ENCODE results near the gene FOXP1. TPM values are rescaled to one million over a fixed set of nuclear protein-coding genes. Genes with fewer than 3 reads are reported as not detected.

The FOXP1 gene
- total and polyA plus RNA-seq, 2 donors (not counting 1 experiment from before 2014, with no cell fraction given), result 70.3 to 101 TPM

GRCh38 chr3:71376911-71377310 lies 206.6 kb downstream of the FOXP1 start:
- H2AFZ ChIP-seq (ENCODE audit: low read length), result no peak overlapping the region
- no peak for DNase-seq (ENCODE audit: low read depth in 2 of 2)
- no peak overlapping the region for H3K27ac ChIP-seq (ENCODE audit: insufficient read depth, low read length)
- TF ChIP-seq EZH2 (IDR thresholded peaks at IDR 0.05; ENCODE audit: low read length, missing control alignments), result no peak
- TF ChIP-seq, protein P1, sequence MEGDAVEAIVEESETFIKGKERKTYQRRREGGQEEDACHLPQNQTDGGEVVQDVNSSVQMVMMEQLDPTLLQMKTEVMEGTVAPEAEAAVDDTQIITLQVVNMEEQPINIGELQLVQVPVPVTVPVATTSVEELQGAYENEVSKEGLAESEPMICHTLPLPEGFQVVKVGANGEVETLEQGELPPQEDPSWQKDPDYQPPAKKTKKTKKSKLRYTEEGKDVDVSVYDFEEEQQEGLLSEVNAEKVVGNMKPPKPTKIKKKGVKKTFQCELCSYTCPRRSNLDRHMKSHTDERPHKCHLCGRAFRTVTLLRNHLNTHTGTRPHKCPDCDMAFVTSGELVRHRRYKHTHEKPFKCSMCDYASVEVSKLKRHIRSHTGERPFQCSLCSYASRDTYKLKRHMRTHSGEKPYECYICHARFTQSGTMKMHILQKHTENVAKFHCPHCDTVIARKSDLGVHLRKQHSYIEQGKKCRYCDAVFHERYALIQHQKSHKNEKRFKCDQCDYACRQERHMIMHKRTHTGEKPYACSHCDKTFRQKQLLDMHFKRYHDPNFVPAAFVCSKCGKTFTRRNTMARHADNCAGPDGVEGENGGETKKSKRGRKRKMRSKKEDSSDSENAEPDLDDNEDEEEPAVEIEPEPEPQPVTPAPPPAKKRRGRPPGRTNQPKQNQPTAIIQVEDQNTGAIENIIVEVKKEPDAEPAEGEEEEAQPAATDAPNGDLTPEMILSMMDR (conservative IDR thresholded peaks at IDR 0.05 in 1 of 2, IDR thresholded peaks at IDR 0.05 in 1 of 2; ENCODE audit: low read depth in 1 of 2, low read length in 2 of 2), result no peak
- no peak overlapping the region for H3K4me3 ChIP-seq (replicated peaks in 1 of 4; ENCODE audit: control extremely low read depth in 1 of 4, insufficient read depth in 1 of 4, low read depth in 3 of 4, low read length in 4 of 4)
- no peak overlapping the region for H3K9ac ChIP-seq (ENCODE audit: insufficient read depth, low read length)
- H3K4me2 ChIP-seq (ENCODE audit: extremely low read depth, insufficient read depth, low read length), result no peak overlapping the region
- H4K20me1 ChIP-seq (ENCODE audit: control insufficient read depth, extremely low read depth, insufficient read depth, low read length), result no peaks in the 10 kb centered on the region
- no peaks in the 10 kb centered on the region for H3K36me3 ChIP-seq (ENCODE audit: control insufficient read depth, insufficient read depth, low read length)
- H3K79me2 ChIP-seq (ENCODE audit: control insufficient read depth, insufficient read depth, low read length), result no peaks in the 10 kb centered on the region
- no peaks in the 10 kb centered on the region for H3K4me1 ChIP-seq (ENCODE audit: control insufficient read depth, extremely low read depth, insufficient read depth, low read length)
- H3K27me3 ChIP-seq (ENCODE audit: control insufficient read depth, insufficient read depth, low read length), result no peaks in the 10 kb centered on the region
- no peaks in the 10 kb centered on the region for H3K9me3 ChIP-seq (ENCODE audit: control insufficient read depth, insufficient read depth, low read depth, low read length)

DNA sequence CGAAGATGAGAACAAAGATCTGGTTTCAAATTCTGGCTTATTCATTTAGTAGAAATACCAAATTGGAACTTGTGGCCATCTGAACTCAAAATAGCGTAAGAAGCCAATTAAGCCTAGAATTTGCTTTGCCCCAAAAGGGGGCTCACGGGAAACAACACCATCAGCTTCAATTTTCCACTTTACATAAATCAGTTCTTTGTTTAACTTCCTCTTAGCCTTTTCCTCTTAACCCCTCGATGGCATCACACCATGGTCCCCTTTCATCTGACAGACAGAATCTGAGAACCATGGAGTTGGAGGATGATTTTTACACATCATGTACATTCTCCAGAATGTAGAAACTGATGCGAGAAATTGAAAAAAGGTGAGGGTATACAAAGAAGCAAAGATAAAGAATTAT lies 207.0 kb downstream of the FOXP1 start:
- Histone ChIP-seq H3K27me3 (ENCODE audit: control insufficient read depth, insufficient read depth, low read length) (no peaks in the 10 kb centered on the region), H3K4me2 (ENCODE audit: extremely low read depth, insufficient read depth, low read length) (no peak overlapping the region), H3K79me2 (ENCODE audit: control insufficient read depth, insufficient read depth, low read length) (no peaks in the 10 kb centered on the region), H3K9ac (ENCODE audit: insufficient read depth, low read length) (no peak overlapping the region), H4K20me1 (ENCODE audit: control insufficient read depth, extremely low read depth, insufficient read depth, low read length) (no peaks in the 10 kb centered on the region), H2AFZ (ENCODE audit: low read length) (no peak overlapping the region), H3K9me3 (ENCODE audit: control insufficient read depth, insufficient read depth, low read depth, low read length) (no peaks in the 10 kb centered on the region), H3K4me1 (ENCODE audit: control insufficient read depth, extremely low read depth, insufficient read depth, low read length) (no peaks in the 10 kb centered on the region), H3K4me3 (replicated peaks in 1 of 4; ENCODE audit: control extremely low read depth in 1 of 4, insufficient read depth in 1 of 4, low read depth in 3 of 4, low read length in 4 of 4) (no peak overlapping the region), H3K27ac (ENCODE audit: insufficient read depth, low read length) (no peak overlapping the region), H3K36me3 (ENCODE audit: control insufficient read depth, insufficient read depth, low read length) (no peaks in the 10 kb centered on the region)
- no peak for DNase-seq (ENCODE audit: low read depth in 2 of 2)
- no peak for TF ChIP-seq EZH2 (IDR thresholded peaks at IDR 0.05; ENCODE audit: low read length, missing control alignments)
- TF ChIP-seq, protein P1 (conservative IDR thresholded peaks at IDR 0.05 in 1 of 2, IDR thresholded peaks at IDR 0.05 in 1 of 2; ENCODE audit: low read depth in 1 of 2, low read length in 2 of 2), result no peak

GRCh38 chr3:71374582-71374981 lies 208.9 kb downstream of the FOXP1 start:
- DNase-seq (ENCODE audit: low read depth in 2 of 2), result no peak
- Histone ChIP-seq H4K20me1 (ENCODE audit: control insufficient read depth, extremely low read depth, insufficient read depth, low read length) (no peaks in the 10 kb centered on the region), H3K27me3 (ENCODE audit: control insufficient read depth, insufficient read depth, low read length) (no peaks in the 10 kb centered on the region), H3K9ac (ENCODE audit: insufficient read depth, low read length) (no peak overlapping the region), H3K4me1 (ENCODE audit: control insufficient read depth, extremely low read depth, insufficient read depth, low read length) (peaks cover 2% of the 10 kb centered on the region), H3K4me3 (replicated peaks in 1 of 4; ENCODE audit: control extremely low read depth in 1 of 4, insufficient read depth in 1 of 4, low read depth in 3 of 4, low read length in 4 of 4) (no peak overlapping the region), H2AFZ (ENCODE audit: low read length) (no peak overlapping the region), H3K36me3 (ENCODE audit: control insufficient read depth, insufficient read depth, low read length) (no peaks in the 10 kb centered on the region), H3K9me3 (ENCODE audit: control insufficient read depth, insufficient read depth, low read depth, low read length) (no peaks in the 10 kb centered on the region), H3K27ac (ENCODE audit: insufficient read depth, low read length) (no peak overlapping the region), H3K79me2 (ENCODE audit: control insufficient read depth, insufficient read depth, low read length) (no peaks in the 10 kb centered on the region), H3K4me2 (ENCODE audit: extremely low read depth, insufficient read depth, low read length) (no peak overlapping the region)
- no peak for TF ChIP-seq EZH2 (IDR thresholded peaks at IDR 0.05; ENCODE audit: low read length, missing control alignments)
- TF ChIP-seq, protein P1 (conservative IDR thresholded peaks at IDR 0.05 in 1 of 2, IDR thresholded peaks at IDR 0.05 in 1 of 2; ENCODE audit: low read depth in 1 of 2, low read length in 2 of 2), result no peak

Data from fibroblast of lung (primary cell).